CD4-positive, alpha-beta memory T cell (primary cell): ENCODE data around the gene CAPNS1. TPM values are rescaled to one million over a fixed set of nuclear protein-coding genes. Genes with fewer than 3 reads are reported as not detected.

Experiments used
- CTCF ChIA-PET: fragments of 350-600 bp; sonication (Branson Sonifier 250); formaldehyde crosslinking; loops from one replicate; lab custom pipeline; 2021; ENCODE audit warnings: inconsistent platforms; ENCODE audit not compliant: partially characterized antibody; lab: Charles Lee
- POLR2A ChIA-PET: fragments of 350-600 bp; sonication (Branson Sonifier 250); formaldehyde crosslinking; loops from one replicate; lab custom pipeline; 2021; ENCODE audit not compliant: partially characterized antibody; lab: Charles Lee
- DNase-seq, 5 donors: peaks; one replicate each; pipeline versions ENCODE4 v3.0.0 to v3.0.0-alpha.2; 2020 to 2022; ENCODE audit warnings: mixed read lengths in 1 of 5
- H3K27ac ChIP-seq: one replicate; pipeline ENCODE4 v1.7.0; 2013; ENCODE audit warnings: low read depth, low read length
- H3K27me3 ChIP-seq: 2 replicates; pipeline ENCODE4 v1.7.0; 2013; ENCODE audit warnings: mild to moderate bottlenecking, low read length, moderate library complexity; ENCODE audit not compliant: insufficient read depth
- H3K36me3 ChIP-seq: 2 replicates; pipeline ENCODE4 v1.7.0; 2013; ENCODE audit warnings: mild to moderate bottlenecking, low read length, moderate library complexity; ENCODE audit not compliant: insufficient read depth
- H3K4me1 ChIP-seq: 2 replicates; pipeline ENCODE4 v1.7.0; 2013; ENCODE audit warnings: mild to moderate bottlenecking, low read length, moderate library complexity; ENCODE audit not compliant: insufficient read depth
- H3K4me3 ChIP-seq, 2 donors: one replicate each; pipeline ENCODE4 v1.7.0; 2013; ENCODE audit warnings: low read length in 2 of 2, mild to moderate bottlenecking in 1 of 2
- H3K9me3 ChIP-seq, 2 donors: one replicate each; pipeline ENCODE4 v1.7.0; 2013; ENCODE audit warnings: low read length in 2 of 2, control low read depth in 1 of 2; ENCODE audit not compliant: control insufficient read depth in 1 of 2
- H3K27ac Mint-ChIP-seq, 7 donors: one replicate each; pipeline ENCODE4 v1.8.0; 2020 to 2021; ENCODE audit warnings: mixed read lengths in 7 of 7, mild to moderate bottlenecking in 6 of 7, inconsistent platforms in 3 of 7, moderate library complexity in 3 of 7
- H3K27me3 Mint-ChIP-seq, 2 donors: one replicate each; pipeline ENCODE4 v1.8.0; 2020 to 2021; ENCODE audit warnings: mixed read lengths in 2 of 2
- H3K36me3 Mint-ChIP-seq, 2 donors: one replicate each; pipeline ENCODE4 v1.8.0; 2020 to 2021; ENCODE audit warnings: mixed read lengths in 2 of 2, inconsistent platforms in 1 of 2, mild to moderate bottlenecking in 1 of 2
- H3K4me1 Mint-ChIP-seq, 4 donors: one replicate each; pipeline ENCODE4 v1.8.0; 2020 to 2021; ENCODE audit warnings: mixed read lengths in 4 of 4, mild to moderate bottlenecking in 1 of 4
- H3K4me3 Mint-ChIP-seq, 8 donors: one replicate each; pipeline ENCODE4 v1.8.0; 2020 to 2021; ENCODE audit warnings: mixed read lengths in 8 of 8, mild to moderate bottlenecking in 7 of 8, moderate library complexity in 6 of 8, inconsistent platforms in 3 of 8
- H3K9me3 Mint-ChIP-seq, 8 donors: one replicate each; pipeline ENCODE4 v1.8.0; 2020 to 2021; ENCODE audit warnings: mixed read lengths in 8 of 8, mild to moderate bottlenecking in 5 of 8, inconsistent platforms in 3 of 8, moderate library complexity in 1 of 8
- intact Hi-C: fragments of 100-400 bp; cut with micrococcal nuclease; formaldehyde crosslinking; loops from one replicate; pipeline ENCODE4 v1.15.1; 2023
- polyA plus RNA-seq, 2 donors: library from polyadenylated mRNA; unstranded; fragments of 300-500 nt; fragmentation: Illumina TruSeq; gene quantifications; one replicate each; pipeline ENCODE4 v1.2.3, GENCODE V29; 2021
- total RNA-seq, 2 experiments: library from RNA; stranded (reverse); gene quantifications; one replicate each; pipeline ENCODE4 v1.2.3, GENCODE V29; 2021

CAPNS1 gene
- total and polyA plus RNA-seq, 4 experiments from 2014 or later = 123 to 259 (median 220) TPM

DNA sequence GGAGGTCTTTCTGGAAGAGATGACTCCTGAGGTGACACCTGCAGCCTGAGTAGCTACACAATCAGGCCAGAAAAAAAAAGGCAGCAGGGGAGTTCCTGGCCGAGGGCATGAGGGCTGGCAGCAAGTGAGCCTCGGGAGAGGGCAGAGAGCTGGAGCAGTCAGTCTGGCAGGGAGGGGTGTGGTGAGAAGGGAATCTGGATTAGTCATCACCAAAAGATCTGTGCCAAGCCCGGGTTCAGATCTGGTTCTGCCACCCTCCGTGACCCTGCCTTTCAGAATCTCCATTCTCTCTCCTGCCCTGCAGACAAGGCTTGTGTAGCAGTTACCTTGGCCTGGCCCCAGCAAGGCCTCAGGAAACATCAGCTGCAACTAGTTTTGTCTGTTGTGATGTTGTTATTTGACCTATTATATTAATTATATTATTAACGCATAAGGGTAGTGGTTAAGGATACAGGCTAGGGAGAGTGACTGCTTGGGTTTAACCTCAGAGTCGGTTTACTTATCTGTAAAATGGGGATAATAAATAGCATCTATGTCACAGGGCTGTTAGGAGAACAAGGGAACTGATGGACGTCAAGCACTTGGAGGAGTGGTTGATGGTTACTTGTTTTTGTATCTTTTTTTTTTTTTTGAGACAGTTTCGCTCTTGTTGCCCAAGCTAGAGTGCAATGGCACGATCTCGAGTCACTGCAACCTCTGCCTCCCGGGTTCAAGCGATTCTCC, 2.7 kb upstream of the CAPNS1 start:
- Mint-ChIP-seq H3K27ac (peak overlapping the region in 6 of 7 donors; percentile 62 to 84 (median 80)), H3K27me3 (no peaks in the 10 kb centered on the region), H3K36me3 (peaks cover 6 to 15% of the 10 kb centered on the region in 2 donors), H3K9me3 (peaks cover 0 to 3% (median 0%) of the 10 kb centered on the region in 8 donors), H3K4me1 (peaks cover 19 to 37% (median 29%) of the 10 kb centered on the region in 4 donors), H3K4me3 (peak overlapping the region in 4 of 8 donors; percentile 26 to 71 (median 47))
- peak in 1 of 5 donors; percentile 35 for DNase-seq
- POLR2A ChIA-PET = interaction anchor here (5.7 kb wide), 1 partner anchor 9 kb away, joined by 61 read pairs; no protein-coding TSS in a partner anchor
- CTCF ChIA-PET = interaction anchor here (1.5 to 6.1 kb wide), 2 partner anchors 9 to 33 kb away, joined by 4 to 50 read pairs; no protein-coding TSS in a partner anchor
- Histone ChIP-seq H3K27ac (no peak overlapping the region), H3K4me3 (no peak overlapping the region), H3K9me3 (no peaks in the 10 kb centered on the region), H3K27me3 (no peaks in the 10 kb centered on the region), H3K4me1 (peaks cover 23% of the 10 kb centered on the region), H3K36me3 (peaks cover 4% of the 10 kb centered on the region)
- intact Hi-C loops = no loop called here

GRCh38 chr19:36139120-36139472, 770 bp upstream of the CAPNS1 start:
- Mint-ChIP-seq H3K9me3 (peaks cover 0 to 3% (median 0%) of the 10 kb centered on the region in 8 donors), H3K36me3 (peaks cover 13 to 25% of the 10 kb centered on the region in 2 donors), H3K4me3 (peak overlapping the region; percentile 92 to 97 (median 96)), H3K27ac (peak overlapping the region; percentile 70 to 97 (median 95)), H3K27me3 (no peaks in the 10 kb centered on the region), H3K4me1 (peaks cover 12 to 31% (median 23%) of the 10 kb centered on the region in 4 donors)
- Histone ChIP-seq H3K27ac (peak overlapping the region; percentile 88), H3K4me3 (peak overlapping the region; percentile 74 to 84), H3K4me1 (peaks cover 15% of the 10 kb centered on the region), H3K27me3 (no peaks in the 10 kb centered on the region), H3K9me3 (no peaks in the 10 kb centered on the region), H3K36me3 (peaks cover 15% of the 10 kb centered on the region)
- ChIA-PET POLR2A (interaction anchor here (0.7 to 5.7 kb wide), 9 partner anchors 8 to 186 kb away, joined by 3 to 61 read pairs (median 9); partner anchors contain the start of genes POLR2I, TBCB, THAP8 and ZNF146), CTCF (interaction anchor here (0.5 to 6.1 kb wide), 2 partner anchors 11 to 1695 kb away, joined by 4 to 50 read pairs; no protein-coding TSS in a partner anchor)
- no peak for DNase-seq
- intact Hi-C loops = loop anchor here (1.0 kb wide), 2 partner anchors 24 to 31 kb away; partner anchors contain the start of gene TBCB

- Mint-ChIP-seq H3K36me3 (peaks cover 18 to 34% of the 10 kb centered on the region in 2 donors), H3K27ac (peak overlapping the region; percentile 70 to 97 (median 95)), H3K9me3 (peaks cover 0 to 3% (median 0%) of the 10 kb centered on the region in 8 donors), H3K4me1 (peaks cover 12 to 31% (median 23%) of the 10 kb centered on the region in 4 donors), H3K27me3 (no peaks in the 10 kb centered on the region), H3K4me3 (peak overlapping the region; percentile 92 to 97 (median 96))
- peak in 3 of 5 donors; percentile 37 to 46 (median 39) for DNase-seq
- Histone ChIP-seq H3K4me1 (peaks cover 15% of the 10 kb centered on the region), H3K36me3 (peaks cover 24% of the 10 kb centered on the region), H3K27ac (peak overlapping the region; percentile 88), H3K27me3 (no peaks in the 10 kb centered on the region), H3K9me3 (no peaks in the 10 kb centered on the region), H3K4me3 (peak overlapping the region; percentile 74 to 84)
- CTCF ChIA-PET = interaction anchor here (0.5 to 6.1 kb wide), 2 partner anchors 12 to 22 kb away, joined by 3 to 50 read pairs; no protein-coding TSS in a partner anchor
- POLR2A ChIA-PET = interaction anchor here (1.0 to 5.7 kb wide), 10 partner anchors 9 to 187 kb away, joined by 3 to 61 read pairs (median 8); partner anchors contain the start of genes POLR2I, TBCB, THAP8 and ZNF146
- intact Hi-C loops = loop anchor here (1.0 kb wide), 3 partner anchors 13 to 86 kb away; partner anchors contain the start of genes THAP8, WDR62 and ZNF565
Observed at GRCh38 chr19:36140304-36141038, 605 bp downstream of the CAPNS1 start.

DNA sequence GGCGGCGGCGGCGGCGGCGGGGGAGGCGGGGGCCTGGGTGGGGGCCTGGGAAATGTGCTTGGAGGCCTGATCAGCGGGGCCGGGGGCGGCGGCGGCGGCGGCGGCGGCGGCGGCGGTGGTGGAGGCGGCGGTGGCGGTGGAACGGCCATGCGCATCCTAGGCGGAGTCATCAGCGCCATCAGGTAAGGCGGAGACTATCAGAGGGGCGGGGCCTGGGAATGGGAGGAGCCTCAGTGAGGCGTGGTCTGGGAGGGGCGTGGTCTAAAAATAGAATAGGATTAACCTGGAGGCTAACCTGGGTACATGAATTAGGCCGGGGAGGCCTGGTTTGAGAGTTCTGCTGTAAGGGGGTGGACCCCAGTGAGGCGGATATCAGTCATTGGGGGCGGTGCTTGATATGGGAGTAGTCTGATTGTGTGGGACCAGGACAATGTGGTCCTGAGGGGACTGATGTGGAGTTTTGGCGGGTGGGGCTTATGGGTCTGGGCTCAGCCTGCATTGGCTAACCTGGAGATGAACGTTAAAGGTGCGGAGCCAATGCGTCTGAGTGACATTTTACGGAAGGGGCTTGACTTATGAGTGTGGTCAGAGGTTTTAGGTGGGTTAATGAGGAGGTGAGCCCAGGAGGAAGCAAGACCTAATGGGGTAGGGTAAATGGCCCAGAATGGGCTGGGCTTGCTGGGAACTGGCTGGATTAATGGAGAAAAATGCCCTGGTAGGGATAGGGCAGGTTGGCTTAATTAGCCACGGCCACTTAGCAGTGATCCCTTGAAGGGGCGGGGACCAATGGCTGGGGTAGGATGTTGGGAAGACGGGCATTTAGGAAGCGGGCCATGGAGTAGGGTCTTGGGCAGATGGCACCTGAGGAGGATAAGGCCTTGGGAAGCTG, 1.4 kb downstream of the CAPNS1 start:
- Mint-ChIP-seq H3K4me3 (peak overlapping the region; percentile 81 to 97 (median 96)), H3K36me3 (peaks cover 20 to 42% of the 10 kb centered on the region in 2 donors), H3K9me3 (peaks cover 0 to 3% (median 0%) of the 10 kb centered on the region in 8 donors), H3K4me1 (peaks cover 12 to 30% (median 23%) of the 10 kb centered on the region in 4 donors), H3K27me3 (no peaks in the 10 kb centered on the region), H3K27ac (peak overlapping the region; percentile 70 to 97 (median 95))
- POLR2A ChIA-PET = interaction anchor here (1.0 to 5.7 kb wide), 6 partner anchors 13 to 182 kb away, joined by 3 to 61 read pairs (median 7); partner anchors contain the start of genes POLR2I, TBCB, ZNF146 and ZNF565
- Histone ChIP-seq H3K9me3 (no peaks in the 10 kb centered on the region), H3K4me1 (peaks cover 15% of the 10 kb centered on the region), H3K27ac (peak overlapping the region; percentile 88), H3K36me3 (peaks cover 32% of the 10 kb centered on the region), H3K4me3 (peak overlapping the region in 1 of 2 donors; percentile 84), H3K27me3 (no peaks in the 10 kb centered on the region)
- intact Hi-C loops = loop anchor here (1.0 kb wide), 2 partner anchors 14 to 87 kb away; partner anchors contain the start of genes THAP8 and WDR62
- CTCF ChIA-PET = interaction anchor here (6.1 kb wide), 1 partner anchor 13 kb away, joined by 50 read pairs; no protein-coding TSS in a partner anchor
- DNase-seq = peak; percentile 88 to 92 (median 90)

GRCh38 chr19:36142046-36142445, 2.2 kb downstream of the CAPNS1 start:
- H3K4me3 Mint-ChIP-seq = peak overlapping the region in 3 of 8 donors; percentile 31 to 97 (median 90)

More at GRCh38 chr19:36142046-36142445, 2.2 kb downstream of the CAPNS1 start:
- DNase-seq = no peak
- Histone ChIP-seq H3K4me3 (no peak overlapping the region), H3K36me3 (peaks cover 40% of the 10 kb centered on the region), H3K4me1 (peaks cover 15% of the 10 kb centered on the region), H3K27me3 (no peaks in the 10 kb centered on the region), H3K9me3 (no peaks in the 10 kb centered on the region), H3K27ac (peak overlapping the region; percentile 57)
- Mint-ChIP-seq H3K27me3 (no peaks in the 10 kb centered on the region), H3K36me3 (peaks cover 27 to 48% of the 10 kb centered on the region in 2 donors), H3K4me1 (peaks cover 11 to 28% (median 18%) of the 10 kb centered on the region in 4 donors), H3K27ac (peak overlapping the region in 4 of 7 donors; percentile 41 to 95 (median 66)), H3K9me3 (peaks cover 0 to 3% (median 0%) of the 10 kb centered on the region in 8 donors)
- ChIA-PET CTCF (interaction anchor here (3.3 kb wide), 1 partner anchor 15 kb away, joined by 15 read pairs; no protein-coding TSS in a partner anchor), POLR2A (interaction anchor here (1.0 to 1.3 kb wide), 3 partner anchors 12 to 73 kb away, joined by 3 to 4 read pairs (median 3); partner anchors contain the start of genes ZNF146 and ZNF565)
- intact Hi-C loops = no loop called here
